NCI-H2171 treated with DMSO at 0.1 percent for 48 hours (cell line): ENCODE measurements around the gene PSMG4.

ENCODE experiments used
- DNase-seq: peaks from one replicate; lab custom pipeline; 2025; lab: John Stamatoyannopoulos, UW

PSMG4 gene

GRCh38 chr6:3276174-3277167 is 17.7 kb downstream of the PSMG4 start:
- DNase-seq, result no peak

DNA sequence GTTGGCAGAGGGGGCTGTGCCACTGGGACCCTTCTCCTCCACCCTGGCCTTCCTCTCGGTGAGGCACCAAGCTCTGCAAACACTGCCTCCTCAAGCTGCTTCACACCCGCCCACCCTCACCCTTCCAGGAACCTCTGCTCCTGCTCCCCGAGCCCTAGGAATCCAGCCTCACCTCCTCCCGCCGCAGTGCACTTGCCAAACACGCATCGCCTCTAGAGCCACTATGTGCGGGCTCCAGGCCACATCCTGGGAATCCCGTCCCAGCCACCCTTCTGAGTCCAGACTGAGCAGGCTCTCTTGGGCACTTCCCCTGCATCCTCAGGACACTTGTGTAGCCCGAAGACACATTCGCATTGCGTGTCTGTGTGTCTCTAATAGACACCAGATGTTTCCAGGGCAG is 18.5 kb downstream of the PSMG4 start:
- DNase-seq, result no peak

- no peak for DNase-seq
Measured at GRCh38 chr6:3277851-3278416, 19.2 kb downstream of the PSMG4 start.

GRCh38 chr6:3278691-3279090 is 19.9 kb downstream of the PSMG4 start:
- no peak for DNase-seq

GRCh38 chr6:3280091-3280490 is 21.3 kb downstream of the PSMG4 start:
- peak; percentile 42 for DNase-seq

GRCh38 chr6:3280866-3281465 is 22.2 kb downstream of the PSMG4 start:
- no peak for DNase-seq

DNA sequence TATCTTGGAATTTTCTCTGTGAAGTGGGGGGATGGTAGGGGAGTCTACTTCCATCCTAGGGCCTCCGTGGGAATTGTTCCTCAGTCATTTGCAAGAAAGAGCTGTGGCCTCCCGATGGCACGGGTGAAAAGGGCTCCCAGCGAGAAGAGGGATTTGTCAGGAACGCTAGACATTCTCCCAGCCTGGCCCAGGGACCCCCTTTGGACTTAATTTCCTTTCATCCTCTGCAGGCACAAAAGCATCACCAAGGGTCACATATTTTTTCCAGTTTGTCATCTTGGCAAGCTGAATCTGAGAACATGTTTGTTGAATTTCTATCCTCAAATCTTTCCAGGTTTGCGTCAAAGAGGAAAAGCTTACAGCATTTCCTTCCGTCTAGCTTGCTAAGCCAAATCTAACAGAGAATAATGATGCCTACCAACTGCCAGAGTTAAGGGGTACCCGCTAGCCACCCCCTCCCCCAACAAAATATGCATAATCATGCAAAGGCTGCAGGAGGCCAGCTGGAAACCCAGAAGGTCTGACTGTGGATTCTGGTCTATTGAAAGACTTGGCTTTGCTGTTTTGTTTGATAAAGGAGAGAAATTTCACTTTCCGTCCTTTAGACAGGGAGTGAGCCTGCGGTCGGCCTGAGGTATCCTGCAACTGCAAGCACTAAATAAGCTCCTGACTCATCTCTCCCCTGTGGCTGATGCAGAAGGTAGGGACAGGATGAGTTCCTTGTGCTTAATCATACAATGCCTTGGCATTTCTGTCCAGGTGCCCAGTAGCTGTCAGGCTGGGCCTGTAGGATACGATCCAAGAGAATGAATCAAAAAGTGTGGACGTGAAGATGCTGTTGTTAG is 23.1 kb downstream of the PSMG4 start:
- no peak for DNase-seq

DNA sequence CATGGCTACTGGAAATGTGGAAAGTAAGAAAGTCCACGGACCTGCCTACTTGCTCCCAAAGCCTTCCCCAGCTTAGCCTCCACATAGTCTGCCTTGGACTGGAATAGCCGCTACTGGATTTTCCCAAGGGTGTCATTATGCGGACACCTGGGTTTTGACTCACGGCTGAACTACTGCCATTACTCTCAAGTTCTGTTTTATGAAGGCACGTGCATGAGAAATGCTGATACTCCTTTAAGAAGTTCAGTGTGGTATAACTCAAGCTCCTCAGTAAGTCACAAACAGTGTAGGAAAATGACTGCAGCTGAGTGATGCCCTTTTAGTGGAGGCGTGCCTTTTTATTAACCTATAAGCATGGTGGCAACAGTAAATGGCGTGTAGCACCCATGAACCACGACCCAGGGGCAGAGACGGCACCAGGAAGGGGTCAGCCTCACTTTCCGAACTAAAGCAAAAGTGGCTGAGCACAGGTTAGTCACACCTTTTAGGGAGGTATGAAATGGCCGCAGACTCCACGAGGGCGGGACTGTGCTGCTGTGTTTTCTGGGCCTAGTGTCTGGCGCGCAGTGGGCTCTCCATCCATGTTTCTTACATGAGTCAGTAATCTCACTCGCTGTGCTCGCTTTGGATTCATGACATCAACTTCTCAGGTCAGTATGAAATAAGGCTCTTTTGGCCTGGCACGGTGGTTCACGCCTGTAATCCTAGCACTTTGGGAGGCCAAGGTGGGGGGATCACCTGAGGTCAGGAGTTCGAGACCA is 23.9 kb downstream of the PSMG4 start:
- DNase-seq, result no peak

DNA sequence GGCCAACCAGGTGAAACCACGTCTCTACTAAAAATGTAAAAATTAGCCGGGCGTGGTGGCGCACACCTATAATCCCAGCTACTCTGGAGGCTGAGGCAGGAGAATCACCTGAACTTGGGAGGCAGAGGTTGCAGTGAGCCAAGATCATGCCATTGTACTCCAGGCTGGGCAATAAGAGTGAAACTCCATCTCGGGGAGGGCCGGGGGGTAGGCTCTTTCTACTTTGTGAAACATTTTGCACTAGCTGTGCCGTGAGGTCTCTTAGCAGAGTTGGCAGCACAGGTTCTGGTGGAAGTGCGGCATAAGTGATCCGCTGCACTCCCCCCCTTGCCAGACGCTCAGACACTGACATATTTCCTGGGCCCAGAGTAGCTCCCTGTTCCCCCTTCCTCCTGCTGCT is 24.5 kb downstream of the PSMG4 start:
- no peak for DNase-seq

DNA sequence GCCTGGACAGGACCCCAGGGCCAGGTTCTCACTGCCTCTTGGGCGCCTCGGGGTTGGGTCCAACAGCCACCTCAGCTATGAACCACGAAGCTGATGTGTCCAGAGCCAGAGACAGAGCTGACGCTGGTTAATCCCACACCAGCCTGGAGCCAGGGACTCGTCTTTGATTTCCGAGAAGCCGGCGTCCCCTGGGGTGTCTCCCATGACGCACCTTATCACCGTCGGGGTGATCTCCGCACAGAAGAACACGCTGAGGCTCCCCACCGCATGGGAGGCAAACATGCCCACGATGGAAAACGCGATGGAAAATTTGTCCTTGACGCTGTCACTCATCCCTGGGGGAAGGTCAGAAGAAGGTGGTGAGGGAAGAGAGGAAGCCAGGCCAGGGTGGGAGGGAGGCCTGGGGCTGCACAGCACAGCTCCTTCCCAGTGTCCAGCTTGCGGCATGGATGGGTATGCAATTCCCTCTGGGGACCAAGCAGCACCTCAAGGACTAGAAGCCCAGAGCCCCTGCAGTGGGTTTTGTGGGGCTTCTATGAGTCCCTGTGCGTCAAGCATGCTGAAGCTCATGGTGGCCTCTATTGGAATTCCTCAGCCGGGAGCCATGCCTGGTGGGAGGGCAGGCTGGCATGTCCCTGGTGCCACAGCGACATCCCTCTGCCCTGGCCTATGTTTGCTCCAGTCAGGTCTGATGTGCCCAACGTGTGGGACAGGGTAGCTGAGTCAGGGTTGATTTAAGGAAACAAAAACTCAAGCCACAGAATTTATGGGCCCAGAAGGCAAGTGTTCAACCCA is 25.1 kb downstream of the PSMG4 start:
- no peak for DNase-seq

- peak; percentile 39 for DNase-seq
Measured at GRCh38 chr6:3284436-3284876, 25.7 kb downstream of the PSMG4 start.

GRCh38 chr6:3285049-3285639 is 26.4 kb downstream of the PSMG4 start:
- DNase-seq, result no peak

GRCh38 chr6:3285732-3286131 is 27.0 kb downstream of the PSMG4 start:
- DNase-seq, result no peak

- DNase-seq, result no peak
Measured at GRCh38 chr6:3286641-3287171, 28.0 kb downstream of the PSMG4 start.

DNA sequence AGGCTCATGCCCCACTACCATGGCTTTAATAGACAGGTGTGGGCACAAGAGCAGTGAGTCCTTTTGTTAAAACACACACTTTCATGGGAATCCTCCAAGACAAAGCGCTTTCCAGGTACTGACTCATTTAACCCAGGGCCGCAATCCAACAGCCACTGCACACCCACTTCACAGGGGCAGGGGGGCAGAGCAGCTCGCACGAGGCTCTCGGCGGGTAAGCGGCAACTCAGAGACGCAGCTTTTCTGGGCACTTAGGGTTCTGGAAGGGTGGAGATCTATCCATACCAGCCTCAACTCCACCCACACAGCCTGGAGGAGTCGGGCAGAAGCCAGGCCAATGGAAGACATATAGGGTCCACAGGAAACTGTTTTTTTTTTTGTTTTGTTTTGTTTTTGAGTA is 28.6 kb downstream of the PSMG4 start:
- no peak for DNase-seq

DNA sequence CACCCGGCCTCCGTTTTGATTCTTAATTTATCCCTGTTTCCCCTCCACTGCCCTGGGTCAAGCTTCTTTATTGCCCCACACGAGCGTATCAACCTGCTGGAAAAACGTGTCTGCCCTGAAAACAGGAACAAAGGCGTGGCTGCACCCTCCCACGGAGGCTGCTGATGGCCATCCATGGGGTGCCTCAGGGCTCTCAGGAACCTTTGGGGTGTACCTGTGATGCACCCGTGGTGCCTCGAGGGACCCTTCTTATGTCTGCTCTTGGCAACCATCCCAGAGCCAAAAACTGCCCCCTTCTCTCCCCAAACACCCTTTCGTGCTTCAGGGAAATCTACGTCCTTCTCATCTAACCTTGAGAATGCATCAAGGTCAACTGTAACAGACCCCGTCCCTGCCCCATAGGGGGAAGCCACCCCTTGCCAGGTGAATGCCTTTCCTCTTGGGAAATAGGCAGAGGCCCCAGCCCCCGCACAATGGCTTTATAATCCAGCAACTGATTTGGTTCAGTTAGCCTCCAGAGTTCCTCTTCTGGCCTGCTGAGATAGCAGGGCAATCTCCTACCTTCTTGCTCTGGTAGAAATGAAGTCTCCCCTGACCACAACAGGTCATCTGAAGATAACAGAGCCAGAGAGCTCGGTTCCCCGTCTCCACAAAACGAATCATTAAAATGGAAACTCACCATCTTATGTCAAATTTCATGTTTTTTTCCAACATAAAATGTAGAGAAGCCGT is 29.4 kb downstream of the PSMG4 start:
- DNase-seq, result no peak

- DNase-seq, result no peak
Measured at GRCh38 chr6:3288711-3289663, 30.2 kb downstream of the PSMG4 start.

GRCh38 chr6:3289664-3290055 is 30.9 kb downstream of the PSMG4 start:
- no peak for DNase-seq
